Measurements from ENCODE around the gene GABRB3. TPM values are rescaled to one million over a fixed set of nuclear protein-coding genes. Genes with fewer than 3 reads are reported as not detected.

Gene GABRB3
- total and polyA plus RNA-seq, 2 donors (not counting 3 experiments of a cell fraction or from before 2014, with no cell fraction given) = 0.03 TPM; not detected in 1

DNA sequence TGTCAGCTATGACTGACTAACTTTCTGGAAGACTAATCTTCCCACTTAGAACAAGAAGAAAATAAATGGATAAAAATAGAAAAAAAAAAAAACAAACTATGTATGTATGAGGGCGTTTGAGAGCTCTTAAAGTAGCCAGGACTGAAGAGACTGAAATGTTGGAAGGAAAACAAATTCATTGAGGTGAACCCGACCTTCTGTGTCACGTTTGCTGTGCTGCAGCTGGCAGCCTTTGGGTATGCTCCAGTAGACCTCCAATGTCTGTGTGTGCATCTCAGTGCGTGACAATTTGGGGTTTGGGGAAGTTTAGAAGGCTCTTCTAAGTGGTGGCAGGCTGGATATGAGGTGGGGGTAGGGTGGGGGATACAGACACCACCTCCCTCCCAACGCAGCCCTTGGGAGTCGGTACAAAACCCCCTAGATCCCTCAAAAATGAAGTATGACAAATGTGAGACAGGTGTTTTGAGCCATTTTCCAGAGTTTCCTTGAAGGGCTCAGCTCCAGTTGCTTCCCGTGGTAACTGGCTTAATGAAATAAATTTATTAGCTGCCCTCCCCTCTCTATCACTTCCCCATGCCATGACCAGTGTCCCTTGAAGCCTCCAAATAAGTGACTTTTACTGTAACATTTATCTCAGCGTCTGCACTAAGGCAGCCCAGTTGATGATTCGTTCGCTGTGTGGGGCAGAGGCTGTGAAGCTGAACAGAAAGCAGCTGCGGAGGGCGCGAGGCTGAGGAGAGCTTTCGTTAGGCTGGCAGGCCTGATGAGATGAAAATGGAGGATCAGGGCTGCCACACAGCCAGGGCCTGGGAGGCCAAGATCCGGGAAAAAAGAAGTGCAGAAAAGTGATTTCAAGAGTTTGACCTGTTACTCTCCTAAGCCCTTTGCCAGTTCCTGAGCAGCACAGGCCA, 34.9 kb upstream of the GABRB3 start:
- CTCF ChIA-PET = no interaction called here
- Histone ChIP-seq H3K4me1 (ENCODE audit: control insufficient read depth, extremely low read depth, insufficient read depth, low read length) (no peaks in the 10 kb centered on the region), H3K9me1 (replicated peaks; ENCODE audit: control insufficient read depth, extremely low read depth, insufficient read depth, low read length) (no peaks in the 10 kb centered on the region), H3K27ac (ENCODE audit: insufficient read depth, low read depth, low read length) (no peak overlapping the region), H3K9ac (replicated peaks; ENCODE audit: extremely low read depth, insufficient read depth, low read length) (no peak overlapping the region), H3K36me3 (ENCODE audit: control insufficient read depth in 2 of 2, extremely low read depth in 1 of 2, insufficient read depth in 2 of 2, low read length in 2 of 2) (no peaks in the 10 kb centered on the region), H2AFZ (ENCODE audit: low read depth, low read length) (no peak overlapping the region), H3K27me3 (ENCODE audit: control insufficient read depth in 2 of 2, insufficient read depth in 2 of 2, low read length in 2 of 2) (no peaks in the 10 kb centered on the region), H4K20me1 (replicated peaks; ENCODE audit: control insufficient read depth, extremely low read depth, insufficient read depth, low read length) (no peaks in the 10 kb centered on the region), H3K4me2 (ENCODE audit: insufficient read depth, low read length) (no peak overlapping the region), H3K4me3 (replicated peaks in 1 of 3; ENCODE audit: insufficient read depth in 1 of 3, low read depth in 1 of 3, low read length in 3 of 3) (no peak overlapping the region), H3K79me2 (ENCODE audit: control insufficient read depth, insufficient read depth, low read length) (no peaks in the 10 kb centered on the region), H3K9me3 (replicated peaks; ENCODE audit: control insufficient read depth, insufficient read depth, low read length) (peaks cover 12% of the 10 kb centered on the region)
- no TSS peak for BruUV-seq (replicated peaks)
- no peak for DNase-seq (ENCODE audit: low read depth, low spot score)
- no peak for TF ChIP-seq EZH2 (IDR thresholded peaks at IDR 0.05; ENCODE audit: borderline replicate concordance, low read depth, low read length, severe bottlenecking)
- TF ChIP-seq JUN (IDR thresholded peaks at IDR 0.05; ENCODE audit: borderline replicate concordance, insufficient read depth, insufficient read length, low read depth) = no peak
- TF ChIP-seq POLR2AphosphoS5 (IDR thresholded peaks at IDR 0.05; ENCODE audit: insufficient read depth, low read depth, low read length) = no peak
- TF ChIP-seq GATA2 (IDR thresholded peaks at IDR 0.05; ENCODE audit: insufficient read depth, insufficient read length, low read depth, low read length) = no peak
- TF ChIP-seq MYC (IDR thresholded peaks at IDR 0.05; ENCODE audit: low read depth, low read length) = no peak
- TF ChIP-seq MAX (IDR thresholded peaks at IDR 0.05; ENCODE audit: insufficient read depth, insufficient read length) = no peak
- TF ChIP-seq, protein P1, sequence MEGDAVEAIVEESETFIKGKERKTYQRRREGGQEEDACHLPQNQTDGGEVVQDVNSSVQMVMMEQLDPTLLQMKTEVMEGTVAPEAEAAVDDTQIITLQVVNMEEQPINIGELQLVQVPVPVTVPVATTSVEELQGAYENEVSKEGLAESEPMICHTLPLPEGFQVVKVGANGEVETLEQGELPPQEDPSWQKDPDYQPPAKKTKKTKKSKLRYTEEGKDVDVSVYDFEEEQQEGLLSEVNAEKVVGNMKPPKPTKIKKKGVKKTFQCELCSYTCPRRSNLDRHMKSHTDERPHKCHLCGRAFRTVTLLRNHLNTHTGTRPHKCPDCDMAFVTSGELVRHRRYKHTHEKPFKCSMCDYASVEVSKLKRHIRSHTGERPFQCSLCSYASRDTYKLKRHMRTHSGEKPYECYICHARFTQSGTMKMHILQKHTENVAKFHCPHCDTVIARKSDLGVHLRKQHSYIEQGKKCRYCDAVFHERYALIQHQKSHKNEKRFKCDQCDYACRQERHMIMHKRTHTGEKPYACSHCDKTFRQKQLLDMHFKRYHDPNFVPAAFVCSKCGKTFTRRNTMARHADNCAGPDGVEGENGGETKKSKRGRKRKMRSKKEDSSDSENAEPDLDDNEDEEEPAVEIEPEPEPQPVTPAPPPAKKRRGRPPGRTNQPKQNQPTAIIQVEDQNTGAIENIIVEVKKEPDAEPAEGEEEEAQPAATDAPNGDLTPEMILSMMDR (IDR thresholded peaks at IDR 0.05; ENCODE audit: extremely low read depth in 1 of 2, insufficient read depth in 1 of 2, low read depth in 1 of 2, low read length in 2 of 2) = no peak
- TF ChIP-seq POLR2A (IDR thresholded peaks at IDR 0.05; ENCODE audit: low read depth, low read length) = no peak
- TF ChIP-seq FOS (IDR thresholded peaks at IDR 0.05; ENCODE audit: borderline replicate concordance, insufficient read depth, low read length) = no peak
- POLR2A ChIA-PET = no interaction called here
- dilution Hi-C loops (cut with MboI; ENCODE audit: extremely low pct_ligation_motif_present, low sequenced_read_pairs) (no loop called here), intact Hi-C loops (cut with micrococcal nuclease) (no loop called here)
- FAIRE-seq = no peak

Data from endothelial cell of umbilical vein (primary cell).